Activated CD4-positive, alpha-beta T cell treated with anti-CD3 and anti-CD28 coated beads for 4 hours (primary cell): ENCODE results near the gene TOGARAM1.

Experiments used
- DNase-seq, 2 donors: peaks; one replicate each; pipeline ENCODE4 v3.0.0-alpha.2; 2020

TOGARAM1 gene

GRCh38 chr14:44963044-44963528 is 1.1 kb downstream of the TOGARAM1 start:
- no peak for DNase-seq

DNA sequence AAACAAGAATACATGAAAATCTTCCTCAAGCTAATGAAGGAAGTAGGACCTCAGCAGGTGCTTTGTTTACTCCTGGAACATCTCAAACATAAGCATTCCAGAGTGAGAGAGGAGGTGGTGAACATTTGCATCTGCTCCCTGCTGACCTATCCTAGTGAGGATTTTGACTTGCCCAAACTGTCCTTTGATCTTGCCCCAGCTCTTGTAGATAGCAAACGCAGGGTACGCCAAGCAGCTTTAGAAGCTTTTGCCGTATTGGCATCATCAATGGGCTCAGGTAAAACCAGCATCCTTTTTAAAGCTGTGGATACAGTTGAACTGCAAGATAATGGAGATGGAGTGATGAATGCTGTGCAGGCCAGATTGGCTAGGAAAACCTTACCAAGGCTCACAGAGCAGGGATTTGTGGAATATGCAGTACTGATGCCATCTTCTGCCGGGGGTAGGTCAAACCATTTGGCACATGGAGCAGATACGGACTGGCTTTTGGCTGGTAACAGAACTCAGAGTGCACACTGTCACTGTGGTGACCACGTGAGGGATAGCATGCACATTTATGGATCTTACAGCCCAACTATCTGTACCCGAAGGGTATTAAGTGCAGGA is 1.9 kb downstream of the TOGARAM1 start:
- DNase-seq = no peak

- DNase-seq = no peak
Measured at GRCh38 chr14:44966601-44967336, 4.8 kb downstream of the TOGARAM1 start.

- DNase-seq = no peak
Measured at GRCh38 chr14:44968714-44969113, 6.7 kb downstream of the TOGARAM1 start.

DNA sequence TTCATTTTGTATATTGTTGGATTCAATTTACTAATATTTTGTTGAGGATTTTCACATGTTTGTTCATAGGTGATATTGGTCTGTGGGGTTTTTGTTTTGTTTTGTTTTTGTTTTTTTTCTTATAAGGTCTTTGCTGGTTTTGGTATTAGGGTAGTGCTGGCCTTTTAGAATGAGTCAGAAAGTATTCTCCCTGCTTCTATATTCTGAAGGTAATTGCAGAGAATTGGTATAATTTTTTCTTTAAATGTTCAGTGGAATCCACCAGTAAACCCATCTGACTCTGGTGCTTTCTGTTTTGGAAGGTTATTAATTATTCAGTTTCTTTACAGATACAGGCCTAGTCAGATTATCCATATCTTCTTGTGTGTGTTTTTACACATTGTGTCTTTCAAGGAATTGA is 8.9 kb downstream of the TOGARAM1 start:
- no peak for DNase-seq

DNA sequence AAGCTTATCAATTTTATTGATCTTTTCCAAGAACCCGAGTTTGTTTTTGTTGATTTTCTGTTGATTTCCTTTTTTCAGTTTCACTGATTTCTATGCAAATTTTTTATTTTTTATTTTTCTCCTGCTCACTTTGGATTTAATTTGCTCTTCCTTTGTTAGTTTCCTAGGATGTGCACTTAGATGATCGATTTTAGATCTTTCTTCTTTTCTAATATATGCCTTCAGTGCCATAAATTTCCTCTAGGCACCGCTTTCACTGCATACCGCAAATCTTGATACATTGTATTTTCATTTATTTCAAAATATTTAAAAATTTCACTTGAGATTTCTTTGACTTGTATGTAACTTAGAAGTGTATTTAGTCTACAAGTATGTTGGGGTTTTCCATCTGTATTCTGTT is 9.5 kb downstream of the TOGARAM1 start:
- DNase-seq = no peak

- no peak for DNase-seq
Measured at GRCh38 chr14:44979273-44979672, 17.3 kb downstream of the TOGARAM1 start.

- DNase-seq = no peak
Measured at GRCh38 chr14:44979740-44980356, 17.9 kb downstream of the TOGARAM1 start.

DNA sequence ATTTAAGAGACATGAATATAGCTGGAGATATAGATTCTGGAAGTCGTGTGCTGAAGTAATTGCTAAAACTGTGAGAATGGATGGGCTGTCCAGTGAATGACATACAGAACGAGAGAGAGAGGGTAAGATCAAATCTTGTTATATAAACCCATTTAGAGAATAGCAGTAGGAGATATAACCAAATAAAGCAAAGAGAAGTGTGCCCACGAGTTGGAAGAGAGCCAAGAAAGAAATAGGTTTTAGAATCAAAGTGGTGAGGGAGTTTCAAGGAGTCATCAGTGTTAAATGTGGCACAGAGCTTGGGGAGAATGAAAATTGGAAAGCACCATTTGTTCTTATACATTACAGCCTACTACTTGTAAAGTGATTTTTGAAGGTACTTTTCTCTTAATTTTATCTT is 19.2 kb downstream of the TOGARAM1 start:
- DNase-seq = no peak

DNA sequence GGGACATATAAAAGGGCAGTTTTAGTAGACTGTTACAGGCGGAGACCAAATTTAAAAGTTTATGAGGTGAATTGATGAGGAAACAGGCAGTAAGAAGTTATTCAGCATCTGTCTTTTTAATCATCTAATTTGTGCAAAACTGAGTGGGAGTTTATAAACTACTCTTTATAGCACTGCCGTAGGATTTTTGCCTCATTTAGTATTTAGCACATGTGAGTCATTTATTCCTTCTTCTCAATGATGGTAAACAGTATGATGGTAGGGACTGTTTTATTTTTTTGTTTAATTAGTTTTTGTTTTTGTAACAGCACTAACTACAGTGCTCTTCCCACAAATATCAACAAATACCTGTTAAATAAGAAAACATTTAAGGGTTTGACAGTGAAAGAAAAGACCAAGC is 20.6 kb downstream of the TOGARAM1 start:
- DNase-seq = no peak

DNA sequence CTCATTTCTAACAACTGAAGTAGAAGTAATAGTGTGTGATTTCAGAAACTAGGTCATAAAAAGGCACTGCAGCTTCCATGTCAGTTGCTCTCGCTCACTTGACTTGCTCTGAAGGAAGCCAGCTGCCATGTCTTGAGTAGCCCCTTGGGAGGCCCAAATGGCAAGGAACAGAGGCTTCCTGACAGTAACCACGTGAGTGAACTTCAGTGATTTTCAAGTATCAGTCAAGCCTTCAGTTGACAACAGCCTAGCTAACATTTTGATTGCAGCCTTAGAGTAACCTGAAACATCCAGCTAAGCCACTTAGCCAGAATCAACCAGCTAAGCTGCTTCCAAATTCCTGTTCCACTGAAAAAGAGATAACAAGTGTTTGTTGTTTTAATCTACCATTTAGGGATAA is 26.7 kb downstream of the TOGARAM1 start:
- DNase-seq = no peak

DNA sequence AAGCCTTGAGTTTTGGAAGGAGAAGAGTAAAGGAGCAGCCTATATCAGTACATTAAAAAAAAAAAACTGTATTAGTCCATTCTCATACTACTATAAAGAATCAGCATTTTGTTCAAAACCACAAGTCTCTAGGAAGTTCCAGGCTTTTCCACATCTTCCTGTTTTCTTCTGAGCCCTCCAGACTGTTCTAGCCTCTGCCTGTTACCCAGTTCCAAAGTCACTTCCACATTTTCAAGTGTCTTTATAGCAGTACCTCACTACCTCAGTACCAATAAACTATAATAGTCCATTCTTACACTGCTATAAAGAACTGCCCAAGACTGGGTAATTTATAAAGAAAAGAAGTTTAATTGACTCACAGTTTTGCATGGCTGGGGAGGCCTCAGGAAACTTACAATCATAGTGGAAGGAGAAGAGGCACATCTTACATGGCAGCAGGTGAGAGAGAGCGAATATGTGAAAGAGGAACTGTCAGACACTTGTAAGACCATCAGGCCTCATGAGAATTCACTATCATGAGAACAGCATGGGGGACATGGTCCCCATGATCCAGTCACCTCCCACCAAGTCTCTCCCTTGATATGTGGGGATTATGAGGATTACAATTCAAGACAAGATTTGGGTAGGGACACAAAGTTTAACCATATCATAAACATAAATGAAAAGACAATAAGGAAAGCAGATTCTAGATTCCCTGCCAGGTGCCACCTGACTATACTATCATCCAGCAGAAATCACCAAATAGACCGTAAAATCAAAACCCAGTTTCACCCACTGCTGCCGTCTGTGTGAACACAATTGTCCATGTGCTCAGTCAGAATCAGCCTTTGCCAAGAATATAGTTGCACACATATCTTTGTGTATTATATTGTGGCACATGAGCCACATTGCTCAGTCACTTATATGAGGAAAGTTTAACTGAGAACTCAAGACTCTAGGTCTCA is 27.8 kb downstream of the TOGARAM1 start:
- no peak for DNase-seq

GRCh38 chr14:44990533-44990932 is 28.5 kb downstream of the TOGARAM1 start:
- DNase-seq = no peak

DNA sequence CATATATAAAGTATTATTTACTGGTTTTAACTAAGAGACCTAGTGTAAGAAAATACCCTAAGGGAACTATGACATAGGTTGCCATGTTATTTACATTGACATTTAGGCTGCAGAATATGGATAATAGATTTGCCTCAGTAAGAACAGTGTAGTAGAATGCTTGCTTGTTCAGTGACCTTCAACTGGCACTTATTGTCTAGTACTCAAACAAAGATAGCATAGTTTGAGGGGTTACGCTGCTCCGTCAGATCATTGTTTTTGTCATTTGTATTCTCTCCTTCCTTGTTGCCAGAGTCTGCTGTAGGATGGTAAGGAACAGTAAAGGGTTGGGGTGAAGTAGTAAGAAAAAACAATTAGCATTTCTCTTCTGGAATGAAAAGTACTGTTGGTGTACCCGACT is 33.2 kb downstream of the TOGARAM1 start:
- no peak for DNase-seq

DNA sequence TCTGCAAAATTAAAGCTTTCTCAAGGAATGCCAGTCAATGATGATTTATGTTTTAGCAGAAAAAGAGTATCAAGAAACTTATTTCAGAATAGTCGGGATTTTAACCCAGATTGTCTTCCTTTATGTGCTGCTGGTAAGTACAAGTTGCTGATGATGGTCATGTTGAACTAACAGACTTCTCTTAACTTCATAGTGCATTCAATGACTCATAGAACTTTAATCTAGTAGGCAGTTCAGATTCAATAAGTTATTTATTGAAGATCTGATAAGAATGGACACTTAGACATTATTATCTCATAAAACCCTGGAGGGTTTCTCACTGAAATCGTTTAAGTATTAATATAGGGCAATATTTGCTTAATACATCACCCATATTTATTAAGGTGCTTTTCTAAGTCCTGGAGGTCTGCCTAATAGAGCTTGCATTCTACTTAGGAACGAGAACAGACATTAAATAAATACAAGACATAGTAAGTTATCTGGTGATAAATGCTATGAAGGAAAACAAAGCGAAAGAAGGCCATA is 33.8 kb downstream of the TOGARAM1 start:
- no peak for DNase-seq

DNA sequence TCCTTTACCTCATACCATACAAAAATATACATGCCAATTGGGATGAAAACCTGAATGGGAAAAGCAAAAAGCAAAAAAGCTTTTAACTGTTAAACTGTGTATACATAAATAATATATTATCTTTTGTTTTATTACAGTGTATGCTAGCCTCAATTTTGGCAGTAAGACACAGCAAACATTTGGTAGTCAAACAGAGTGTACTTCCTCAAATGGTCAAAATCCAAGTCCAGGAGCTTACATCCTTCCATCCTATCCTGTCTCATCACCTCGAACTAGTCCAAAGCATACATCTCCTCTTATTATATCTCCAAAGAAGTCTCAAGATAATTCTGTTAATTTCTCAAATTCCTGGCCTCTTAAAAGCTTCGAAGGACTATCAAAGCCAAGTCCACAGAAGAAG is 41.9 kb downstream of the TOGARAM1 start:
- no peak for DNase-seq

GRCh38 chr14:45015133-45015532 is 53.1 kb downstream of the TOGARAM1 start:
- no peak for DNase-seq

DNA sequence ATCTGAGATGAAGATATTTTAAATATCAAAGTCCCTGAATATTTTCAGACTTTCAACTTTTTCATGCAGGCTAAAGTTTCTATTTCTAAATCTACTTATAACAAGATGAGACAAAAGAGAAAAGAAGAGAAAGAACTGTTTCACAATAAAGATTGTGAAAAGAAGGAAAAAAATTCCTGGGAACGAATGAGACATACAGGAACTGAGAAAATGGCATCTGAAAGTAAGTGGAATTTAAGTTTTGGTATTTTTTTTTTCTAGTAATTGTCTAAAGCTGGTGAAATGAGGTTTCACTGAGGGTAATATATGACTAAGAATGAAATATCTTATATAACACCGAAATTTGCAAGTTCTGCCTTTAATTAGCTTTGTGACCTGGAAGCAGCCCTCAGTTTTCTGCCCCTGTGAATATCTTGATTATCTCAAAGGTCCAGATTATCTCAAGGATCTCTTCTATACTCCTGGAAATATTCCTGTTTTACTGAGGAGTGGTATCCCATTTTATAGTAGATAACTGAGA is 66.2 kb downstream of the TOGARAM1 start:
- no peak for DNase-seq

DNA sequence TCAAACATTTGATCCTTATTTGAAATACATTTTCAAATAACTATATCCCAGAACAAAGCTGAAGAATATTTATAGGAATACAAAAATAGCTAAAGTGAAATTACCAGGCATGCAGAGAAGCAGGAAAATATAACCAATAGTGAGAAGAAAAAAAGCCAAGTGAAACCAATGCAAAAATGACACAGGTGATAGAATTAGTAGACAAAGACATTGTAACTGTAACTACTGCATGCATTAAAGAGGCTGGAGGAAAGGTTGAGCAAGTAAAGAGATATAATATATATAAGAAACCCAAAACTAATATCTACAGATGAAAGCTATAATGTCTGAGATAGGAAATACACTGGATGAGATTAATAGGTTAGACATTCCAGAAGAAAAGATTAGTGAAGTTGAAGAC is 72.7 kb downstream of the TOGARAM1 start:
- no peak for DNase-seq

GRCh38 chr14:45038256-45038655 is 76.3 kb downstream of the TOGARAM1 start:
- DNase-seq = no peak

DNA sequence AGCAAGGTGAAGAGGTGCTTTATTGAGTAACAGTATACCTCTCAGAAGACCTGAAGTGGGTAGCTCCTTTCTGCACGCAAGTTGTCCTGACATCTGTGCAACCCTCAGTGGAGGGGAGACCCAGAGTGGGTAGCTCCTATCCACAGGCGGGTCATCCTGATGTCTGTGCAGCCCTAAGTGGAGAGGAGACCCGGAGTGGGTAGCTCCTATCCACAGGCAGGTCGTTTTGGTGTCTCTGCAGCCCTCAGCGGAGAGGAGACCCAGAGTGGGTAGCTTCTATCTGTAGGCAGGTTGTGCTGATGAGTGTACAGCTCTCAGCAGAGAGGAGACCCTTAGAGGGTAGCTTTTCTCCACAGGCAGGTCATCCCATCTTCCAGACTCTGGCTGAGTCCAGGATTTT is 76.9 kb downstream of the TOGARAM1 start:
- no peak for DNase-seq

DNA sequence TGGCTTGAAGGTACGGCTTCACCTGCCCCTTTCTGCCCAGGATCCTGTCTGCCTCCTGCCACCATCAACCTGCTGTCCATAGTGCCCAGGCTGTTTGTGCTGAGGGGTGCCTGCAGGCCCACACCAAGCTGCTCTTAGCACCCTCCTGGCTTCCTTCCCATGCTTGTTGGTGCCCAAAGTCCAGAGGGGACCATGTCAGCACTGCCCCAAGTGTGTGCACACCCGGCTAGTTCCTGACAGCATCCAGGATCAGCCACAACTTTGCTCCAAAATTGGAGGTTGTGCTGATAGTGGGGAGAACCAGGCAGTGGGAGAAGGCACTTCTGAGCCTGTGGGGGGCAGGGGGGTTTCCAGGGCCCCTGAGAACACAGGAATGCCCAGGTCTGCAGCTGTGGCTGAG is 77.4 kb downstream of the TOGARAM1 start:
- no peak for DNase-seq

GRCh38 chr14:45041641-45042040 is 79.7 kb downstream of the TOGARAM1 start:
- no peak for DNase-seq
